A172 (cell line): ENCODE results near the gene ARHGAP19. TPM values are rescaled to one million over a fixed set of nuclear protein-coding genes. Genes with fewer than 3 reads are reported as not detected.

Experiments
- DNase-seq: peaks from one replicate; pipeline ENCODE4 v3.0.0-alpha.2; 2015; ENCODE audit warnings: low spot score
- total RNA-seq: library from RNA; depleted of rRNA; stranded (reverse); fragments of >200 nt; shearing (Covaris generic); gene quantifications from 2 replicates; pipeline ENCODE4 v1.2.3, GENCODE V29; 2014

The ARHGAP19 gene
- total RNA-seq, 1 experiment from 2014 or later, result 15.2 TPM

GRCh38 chr10:97192952-97193435 lies 99.4 kb downstream of the ARHGAP19 start:
- no peak for DNase-seq

- no peak for DNase-seq
Observed at GRCh38 chr10:97190450-97190849, 102.0 kb downstream of the ARHGAP19 start.

GRCh38 chr10:97188261-97188711 lies 104.2 kb downstream of the ARHGAP19 start:
- DNase-seq, result no peak

- no peak for DNase-seq
Observed at GRCh38 chr10:97186911-97187310, 105.5 kb downstream of the ARHGAP19 start.

GRCh38 chr10:97185326-97186058 lies 106.9 kb downstream of the ARHGAP19 start, which contains the start of gene SLIT1:
Gene SLIT1, minus strand, starts transcription at chr10:97185959. Its CDS starts 285 bp downstream, at chr10:97185674.
- no peak for DNase-seq

GRCh38 chr10:97184971-97185325 lies 107.5 kb downstream of the ARHGAP19 start:
- DNase-seq, result no peak

GRCh38 chr10:97183314-97183713 lies 109.1 kb downstream of the ARHGAP19 start:
- DNase-seq, result no peak

- DNase-seq, result no peak
Observed at GRCh38 chr10:97182288-97182990, 110.0 kb downstream of the ARHGAP19 start.

- no peak for DNase-seq
Observed at GRCh38 chr10:97180986-97181385, 111.5 kb downstream of the ARHGAP19 start.

- no peak for DNase-seq
Observed at GRCh38 chr10:97180363-97180755, 112.1 kb downstream of the ARHGAP19 start.

- DNase-seq, result no peak
Observed at GRCh38 chr10:97179731-97180362, 112.6 kb downstream of the ARHGAP19 start.

GRCh38 chr10:97179311-97179710 lies 113.1 kb downstream of the ARHGAP19 start:
- DNase-seq, result no peak

- no peak for DNase-seq
Observed at GRCh38 chr10:97178074-97178473, 114.4 kb downstream of the ARHGAP19 start.

GRCh38 chr10:97176226-97176625 lies 116.2 kb downstream of the ARHGAP19 start:
- no peak for DNase-seq

GRCh38 chr10:97175586-97175985 lies 116.9 kb downstream of the ARHGAP19 start:
- no peak for DNase-seq

- DNase-seq, result no peak
Observed at GRCh38 chr10:97174941-97175340, 117.5 kb downstream of the ARHGAP19 start.

GRCh38 chr10:97174276-97174775 lies 118.1 kb downstream of the ARHGAP19 start:
- no peak for DNase-seq

- no peak for DNase-seq
Observed at GRCh38 chr10:97173036-97173435, 119.4 kb downstream of the ARHGAP19 start.
